Memory B cell (primary cell): ENCODE data around the gene TSC22D1.

Source experiments
- ATAC-seq: fragments of 150-1000 bp; cut with Tn5 transposase; 2 replicates; pipeline ENCODE4 v1.10.0; 2021; ENCODE audit warnings: low read depth, mild to moderate bottlenecking, moderate library complexity
- DNase-seq, 2 donors: peaks; one replicate each; pipeline ENCODE4 v3.0.0; 2022; ENCODE audit warnings: low spot score in 2 of 2
- H3K27ac Mint-ChIP-seq: one replicate; pipeline ENCODE4 v1.8.0; 2022; ENCODE audit warnings: mild to moderate bottlenecking, moderate library complexity, mixed read lengths
- H3K27me3 Mint-ChIP-seq: one replicate; pipeline ENCODE4 v1.8.0; 2022; ENCODE audit warnings: mixed read lengths
- H3K36me3 Mint-ChIP-seq: one replicate; pipeline ENCODE4 v1.8.0; 2022; ENCODE audit warnings: mild to moderate bottlenecking, mixed read lengths
- H3K4me1 Mint-ChIP-seq: one replicate; pipeline ENCODE4 v1.8.0; 2022; ENCODE audit warnings: mixed read lengths
- H3K4me3 Mint-ChIP-seq: one replicate; pipeline ENCODE4 v1.8.0; 2022; ENCODE audit warnings: mild to moderate bottlenecking, moderate library complexity, mixed read lengths
- H3K9me3 Mint-ChIP-seq: one replicate; pipeline ENCODE4 v1.8.0; 2022; ENCODE audit warnings: mixed read lengths

TSC22D1 gene

DNA sequence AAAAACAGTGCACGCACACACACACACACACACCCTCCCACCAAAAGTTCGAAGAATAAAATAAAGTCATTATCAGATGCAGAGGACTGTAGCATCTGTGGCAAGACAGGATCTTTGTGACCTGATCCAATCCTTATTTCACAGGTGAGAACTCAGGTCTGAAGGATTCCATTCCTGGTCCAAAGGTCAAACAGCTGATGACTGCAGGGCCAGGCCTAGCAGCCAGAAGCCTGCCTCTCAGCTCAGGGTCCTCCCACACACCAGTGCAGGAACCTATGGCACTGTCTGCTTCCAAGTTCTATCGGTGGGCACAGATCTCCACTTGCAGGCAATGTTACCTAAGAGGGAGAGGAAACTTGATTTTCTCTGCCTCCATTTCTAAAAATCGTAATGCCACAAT lies 145.0 kb downstream of the TSC22D1 start:
- Mint-ChIP-seq H3K27ac (no peak overlapping the region), H3K4me1 (peaks cover 4% of the 10 kb centered on the region)
- no peak for DNase-seq

DNA sequence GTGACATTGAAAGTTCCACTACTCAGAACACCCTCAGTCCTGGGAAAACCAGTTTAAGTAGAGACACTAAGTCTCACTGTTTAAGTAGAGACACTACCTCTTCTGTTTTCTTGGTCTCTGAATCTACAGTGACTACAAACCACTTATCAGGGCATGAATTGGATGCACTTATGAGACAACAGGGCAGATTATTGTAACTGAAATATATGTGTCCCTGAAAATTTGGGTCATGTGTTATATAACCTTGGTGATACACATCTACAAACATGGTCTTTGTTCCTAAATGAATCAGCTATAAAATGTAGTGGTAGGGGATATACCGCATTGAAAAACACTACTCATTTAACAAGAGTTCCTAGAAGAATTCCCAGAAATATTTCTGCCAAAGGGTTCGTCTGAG lies 146.8 kb downstream of the TSC22D1 start:
- no peaks in the 10 kb centered on the region for H3K9me3 Mint-ChIP-seq

More for the DNA sequence above, 145.0 kb downstream of the TSC22D1 start:
- ATAC-seq = no peak
- Mint-ChIP-seq H3K4me3 (no peak overlapping the region), H3K36me3 (peaks cover 6% of the 10 kb centered on the region), H3K9me3 (no peaks in the 10 kb centered on the region), H3K27me3 (no peaks in the 10 kb centered on the region)

DNA sequence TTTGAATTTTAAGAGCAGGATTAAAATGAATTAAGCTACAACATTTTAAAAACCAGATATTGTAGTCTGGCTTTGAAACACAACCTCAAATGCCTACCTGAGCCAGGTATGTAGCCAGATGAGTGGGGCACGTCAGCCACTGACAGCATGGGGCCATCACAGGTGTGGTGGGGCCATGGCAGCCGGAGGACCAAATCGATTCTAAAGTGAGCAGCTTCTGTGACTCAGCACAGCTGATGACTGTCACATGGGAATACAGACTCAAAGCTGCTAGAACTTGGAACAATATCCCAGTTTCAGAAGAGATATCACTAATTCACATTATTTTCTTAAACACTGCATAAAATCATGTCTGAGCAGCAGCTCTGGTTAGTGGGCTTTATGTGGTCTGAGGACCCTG lies 149.7 kb downstream of the TSC22D1 start:
- Mint-ChIP-seq H3K27me3 (peaks cover 27% of the 10 kb centered on the region), H3K36me3 (no peaks in the 10 kb centered on the region), H3K4me3 (no peak overlapping the region), H3K9me3 (no peaks in the 10 kb centered on the region), H3K4me1 (peaks cover 4% of the 10 kb centered on the region), H3K27ac (no peak overlapping the region)
- no peak for ATAC-seq
- no peak for DNase-seq

More for the DNA sequence above, 146.8 kb downstream of the TSC22D1 start:
- Mint-ChIP-seq H3K4me1 (peaks cover 4% of the 10 kb centered on the region), H3K27me3 (peaks cover 7% of the 10 kb centered on the region), H3K27ac (no peak overlapping the region), H3K4me3 (no peak overlapping the region), H3K36me3 (peaks cover 4% of the 10 kb centered on the region)
- no peak for DNase-seq
- no peak for ATAC-seq

DNA sequence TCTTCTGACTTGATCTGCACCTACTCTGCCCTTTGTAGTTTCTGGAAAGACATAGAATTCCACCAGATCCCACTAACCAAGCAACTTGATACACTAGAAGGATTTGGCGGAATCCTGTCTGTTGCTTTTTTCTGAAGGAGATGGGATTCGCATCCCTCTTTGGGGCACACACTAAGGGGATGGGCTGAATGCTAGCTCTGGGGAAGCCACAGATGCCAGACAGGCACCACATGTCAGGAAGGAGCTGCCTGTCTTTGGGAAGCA lies 150.4 kb downstream of the TSC22D1 start:
- Mint-ChIP-seq H3K27me3 (peaks cover 30% of the 10 kb centered on the region), H3K4me1 (peaks cover 4% of the 10 kb centered on the region), H3K9me3 (no peaks in the 10 kb centered on the region), H3K4me3 (no peak overlapping the region), H3K27ac (no peak overlapping the region), H3K36me3 (no peaks in the 10 kb centered on the region)
- no peak for DNase-seq
- no peak for ATAC-seq

DNA sequence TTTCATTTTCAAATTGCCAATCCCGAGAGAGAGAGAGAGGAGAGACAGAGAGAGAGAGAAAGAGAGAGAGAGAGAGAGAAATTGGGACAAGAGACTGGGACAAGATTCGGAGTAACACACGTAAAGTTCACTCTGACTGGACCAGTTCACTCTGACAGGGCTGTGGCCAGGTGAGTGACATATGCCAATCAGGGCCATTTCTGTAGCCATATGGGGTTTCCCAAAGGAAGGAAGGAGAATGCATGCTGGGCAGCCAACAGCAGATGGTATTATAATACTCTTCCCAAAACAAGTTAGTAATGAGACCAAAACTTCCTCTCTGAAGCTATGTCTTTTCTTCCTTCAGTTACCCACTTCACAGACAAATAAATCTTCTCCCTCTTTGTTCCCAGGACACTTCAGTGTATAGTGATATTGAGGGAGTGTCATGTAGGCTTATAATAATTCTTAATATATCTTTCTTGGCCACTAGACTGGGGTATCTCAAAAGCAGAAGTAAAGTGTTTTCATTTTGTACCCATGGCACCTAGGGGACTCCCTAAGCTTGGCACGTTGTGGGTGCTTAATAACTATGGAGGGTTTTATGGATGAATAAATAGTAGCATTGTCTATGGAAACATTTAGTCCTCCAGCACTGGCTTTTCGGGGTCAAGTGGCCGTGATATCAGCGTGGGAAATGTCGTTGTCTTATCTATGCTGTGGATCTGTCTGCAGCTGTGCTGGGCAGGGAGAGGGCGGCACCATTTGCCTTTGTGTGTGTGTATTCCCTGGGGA lies 150.9 kb downstream of the TSC22D1 start:
- Mint-ChIP-seq H3K9me3 (no peaks in the 10 kb centered on the region), H3K36me3 (no peaks in the 10 kb centered on the region), H3K27ac (no peak overlapping the region), H3K27me3 (peaks cover 30% of the 10 kb centered on the region), H3K4me3 (no peak overlapping the region), H3K4me1 (peaks cover 4% of the 10 kb centered on the region)
- ATAC-seq = peak; percentile 77
- DNase-seq = no peak

DNA sequence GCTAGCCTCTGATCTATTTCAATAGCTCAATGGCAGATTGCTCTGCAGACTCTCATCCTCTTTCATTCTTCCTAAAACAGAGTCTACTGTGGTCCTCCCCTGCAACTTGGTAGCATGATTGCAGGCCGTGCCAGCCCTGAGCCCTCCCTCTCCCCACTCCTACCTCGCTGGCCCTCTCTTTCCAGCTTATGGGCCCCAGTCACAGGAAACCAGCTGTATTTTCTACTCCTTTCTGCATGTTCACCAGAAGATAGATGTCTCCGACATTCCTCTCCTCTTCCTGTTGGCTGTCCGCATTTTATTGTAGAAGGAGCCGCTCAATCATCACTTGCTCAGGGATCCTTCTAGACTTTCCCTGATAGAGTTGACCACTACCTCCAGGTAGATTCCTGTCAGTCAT lies 152.3 kb downstream of the TSC22D1 start:
- DNase-seq (no peak), ATAC-seq (no peak)
- peaks cover 30% of the 10 kb centered on the region for H3K27me3 Mint-ChIP-seq
- no peaks in the 10 kb centered on the region for H3K9me3 Mint-ChIP-seq
- no peak overlapping the region for H3K27ac Mint-ChIP-seq
- no peaks in the 10 kb centered on the region for H3K36me3 Mint-ChIP-seq
- H3K4me3 Mint-ChIP-seq = no peak overlapping the region
- H3K4me1 Mint-ChIP-seq = peaks cover 4% of the 10 kb centered on the region

DNA sequence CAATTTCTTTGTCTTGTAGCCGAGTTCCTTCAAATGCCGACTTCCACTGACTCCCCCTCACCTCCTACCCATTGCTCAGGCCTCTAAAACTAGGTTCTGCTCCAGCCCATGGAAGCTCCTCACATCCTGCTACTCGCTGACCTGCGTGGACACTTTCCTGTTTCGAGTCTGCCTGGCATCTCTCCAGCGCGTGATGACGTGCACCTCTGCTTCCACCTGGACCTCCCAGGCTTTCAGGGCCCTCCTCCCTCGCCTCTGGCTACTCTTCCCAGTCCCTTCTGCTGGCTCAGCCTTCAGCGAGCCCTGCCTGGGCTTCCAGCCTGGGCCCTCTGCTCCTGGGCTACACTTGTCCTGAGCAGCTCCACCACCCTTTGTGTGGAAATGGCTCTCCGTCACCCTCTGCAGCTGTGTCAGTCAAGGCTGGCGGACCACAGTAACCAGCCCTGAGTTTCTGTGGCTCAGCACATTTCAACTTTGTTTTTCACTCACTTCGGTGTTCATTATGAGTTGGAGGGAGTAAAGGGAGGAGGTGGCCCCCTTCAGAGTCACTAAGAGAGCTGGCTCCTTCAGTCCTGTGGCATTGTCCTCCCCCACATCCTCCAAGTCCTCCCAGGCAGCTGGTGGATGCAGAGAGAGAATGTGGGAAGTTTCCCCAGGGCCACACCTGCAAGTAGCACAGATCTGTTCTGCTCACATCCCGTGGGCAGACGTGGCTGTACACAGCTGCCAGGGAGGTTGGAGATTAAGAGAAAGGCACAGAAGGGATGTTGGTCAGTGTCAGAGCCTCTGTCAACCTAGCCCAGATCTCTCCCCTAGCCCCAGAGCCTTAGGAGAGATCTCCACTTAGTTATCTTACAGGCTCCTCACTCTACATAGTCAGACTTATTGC lies 153.1 kb downstream of the TSC22D1 start:
- DNase-seq (no peak), ATAC-seq (no peak)
- Mint-ChIP-seq H3K36me3 (no peaks in the 10 kb centered on the region), H3K27ac (no peak overlapping the region), H3K9me3 (no peaks in the 10 kb centered on the region), H3K4me3 (no peak overlapping the region), H3K4me1 (peaks cover 6% of the 10 kb centered on the region), H3K27me3 (peaks cover 30% of the 10 kb centered on the region)

DNA sequence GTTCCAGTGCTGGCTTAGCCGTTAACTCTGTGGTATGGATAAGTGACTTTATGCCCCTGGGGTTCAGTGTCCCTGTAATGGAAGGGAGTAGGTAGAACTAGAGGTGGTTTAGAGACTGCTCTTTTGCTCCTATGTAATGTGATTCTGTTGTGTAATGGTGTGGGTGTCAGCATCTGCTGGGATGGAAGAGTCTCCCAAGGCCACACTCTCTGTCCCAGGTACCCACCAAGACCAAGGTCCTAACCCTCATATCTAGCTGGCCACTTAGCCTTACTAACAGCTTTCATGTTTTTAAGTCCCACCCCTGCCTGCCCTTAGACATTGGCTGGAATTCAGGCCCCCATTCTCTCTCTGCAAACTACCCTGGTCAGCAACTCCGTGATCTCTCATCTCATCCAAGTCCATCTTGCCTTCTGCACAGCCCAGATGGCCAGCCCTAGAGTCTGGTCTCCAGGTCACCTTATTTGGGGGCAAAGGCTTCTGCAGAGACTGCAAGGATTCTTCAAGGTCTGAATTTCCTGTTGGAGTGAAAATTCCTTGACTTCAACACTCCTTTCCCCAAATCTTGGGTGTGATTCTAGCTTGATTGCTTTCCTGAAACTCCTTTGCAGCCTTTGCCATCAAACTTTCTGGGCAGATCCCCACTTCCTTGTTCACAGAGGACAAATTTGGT lies 154.1 kb downstream of the TSC22D1 start:
- Mint-ChIP-seq H3K4me3 (no peak overlapping the region), H3K9me3 (no peaks in the 10 kb centered on the region), H3K4me1 (peaks cover 8% of the 10 kb centered on the region), H3K27me3 (peaks cover 30% of the 10 kb centered on the region), H3K36me3 (no peaks in the 10 kb centered on the region), H3K27ac (no peak overlapping the region)
- ATAC-seq = no peak
- DNase-seq = no peak

DNA sequence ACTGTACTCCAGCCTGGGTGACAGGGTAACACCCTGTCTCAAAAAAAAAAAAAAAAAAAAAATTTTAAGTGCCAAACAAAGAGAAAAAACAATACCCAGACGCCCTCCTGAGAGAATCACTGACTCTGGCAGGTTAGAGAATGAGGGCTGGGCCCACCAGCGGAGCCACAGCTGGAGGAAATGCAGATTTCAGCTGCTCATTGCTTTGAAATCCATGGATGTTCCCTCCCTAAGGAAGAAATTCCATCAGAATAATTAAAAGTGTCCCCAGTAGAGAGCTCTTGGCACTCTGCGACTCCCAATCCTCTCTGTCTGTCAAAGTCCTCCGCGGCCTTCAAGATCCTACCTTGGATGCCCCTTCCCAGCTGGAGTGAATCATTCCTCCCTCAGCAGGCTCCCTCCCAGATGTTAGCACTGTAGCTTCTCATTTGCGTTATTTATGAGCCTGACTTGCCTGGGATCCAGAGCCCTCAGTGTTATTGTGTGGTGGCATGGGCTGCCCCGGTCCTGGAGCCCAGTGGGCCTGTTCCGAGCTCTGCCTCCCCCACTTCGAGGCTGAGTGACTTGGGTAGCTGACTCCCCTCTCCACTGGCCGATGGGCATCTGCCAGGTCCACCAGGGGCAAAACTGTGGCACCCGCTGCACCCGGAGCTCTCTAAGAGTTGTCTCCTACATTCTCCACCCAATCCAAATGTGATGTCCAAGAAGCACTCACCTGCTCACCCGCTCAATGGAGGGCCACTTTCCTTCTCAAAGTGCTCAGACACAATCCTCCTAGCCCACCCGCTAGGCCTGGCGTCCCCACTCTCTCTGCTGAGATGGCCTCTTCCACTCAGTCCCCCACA lies 155.5 kb downstream of the TSC22D1 start:
- Mint-ChIP-seq H3K27me3 (peaks cover 30% of the 10 kb centered on the region), H3K4me3 (no peak overlapping the region), H3K27ac (no peak overlapping the region), H3K36me3 (no peaks in the 10 kb centered on the region), H3K9me3 (no peaks in the 10 kb centered on the region), H3K4me1 (peaks cover 11% of the 10 kb centered on the region)
- ATAC-seq (no peak), DNase-seq (no peak)

DNA sequence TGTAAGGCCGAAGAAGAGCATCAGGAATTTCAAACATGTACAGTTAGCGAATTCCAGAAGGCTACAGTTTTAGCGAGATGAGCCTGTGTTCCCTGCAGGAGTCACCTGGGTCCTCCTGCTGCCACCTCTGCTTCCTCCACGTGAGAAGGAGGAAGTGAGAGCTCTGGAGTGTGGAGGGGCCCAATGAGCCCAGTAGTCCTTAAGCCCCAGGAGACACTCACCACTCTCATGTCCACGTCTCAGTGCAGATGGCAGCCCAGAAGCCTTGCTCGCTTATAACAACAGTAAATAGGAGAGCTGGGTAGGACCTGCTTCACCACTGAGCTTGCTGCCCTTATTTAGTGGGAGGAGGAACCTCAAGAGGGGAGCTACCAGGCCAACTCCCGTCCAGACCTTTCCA lies 158.3 kb downstream of the TSC22D1 start:
- peaks cover 18% of the 10 kb centered on the region for H3K27me3 Mint-ChIP-seq
- ATAC-seq = peak; percentile 47
- DNase-seq = no peak
- H3K27ac Mint-ChIP-seq = no peak overlapping the region
- H3K4me1 Mint-ChIP-seq = peaks cover 9% of the 10 kb centered on the region
- no peaks in the 10 kb centered on the region for H3K9me3 Mint-ChIP-seq
- H3K36me3 Mint-ChIP-seq = no peaks in the 10 kb centered on the region
- H3K4me3 Mint-ChIP-seq = no peak overlapping the region

DNA sequence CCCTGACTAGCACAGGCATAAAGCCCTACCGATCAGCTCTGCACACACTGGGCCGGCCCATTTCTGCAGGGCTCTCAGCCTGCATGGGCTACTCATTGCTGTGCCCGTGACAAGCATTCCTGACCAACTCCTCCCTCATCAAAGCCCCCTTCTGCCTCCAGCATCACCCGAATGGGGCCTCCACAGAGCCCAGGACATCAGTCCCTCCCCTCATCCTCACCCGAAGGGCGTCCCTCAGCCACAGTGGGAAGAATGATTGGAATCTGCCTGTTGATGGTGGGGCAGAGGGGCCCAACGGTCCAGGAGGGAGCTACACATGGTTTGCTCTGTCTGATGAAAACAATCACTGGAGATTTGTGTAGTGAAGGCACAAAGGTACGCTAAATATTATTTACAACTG lies 158.7 kb downstream of the TSC22D1 start:
- no peak overlapping the region for H3K4me3 Mint-ChIP-seq
- peaks cover 14% of the 10 kb centered on the region for H3K27me3 Mint-ChIP-seq
- no peak overlapping the region for H3K27ac Mint-ChIP-seq
- no peaks in the 10 kb centered on the region for H3K9me3 Mint-ChIP-seq
- H3K4me1 Mint-ChIP-seq = peaks cover 9% of the 10 kb centered on the region
- H3K36me3 Mint-ChIP-seq = no peaks in the 10 kb centered on the region
- ATAC-seq (no peak), DNase-seq (no peak)

DNA sequence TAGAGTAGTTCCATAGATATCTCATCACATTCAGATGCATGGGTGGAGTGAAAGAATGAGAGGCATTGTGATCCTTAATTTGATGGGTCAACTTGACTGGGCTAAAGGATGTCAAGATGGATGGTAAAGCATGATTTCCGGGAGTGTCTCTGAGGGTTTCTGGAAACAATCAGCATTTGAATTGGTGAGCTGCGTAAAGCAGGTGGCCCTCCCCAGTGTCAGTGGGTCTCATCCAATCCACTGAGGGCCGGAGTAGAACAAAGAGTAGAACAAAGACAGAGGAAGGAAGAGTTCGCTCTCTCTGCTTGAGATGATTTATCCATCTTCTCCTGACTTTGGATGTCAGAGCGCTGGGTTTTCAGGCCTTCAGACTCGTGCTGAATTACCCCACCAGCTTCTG lies 159.4 kb downstream of the TSC22D1 start:
- DNase-seq = no peak
- no peak for ATAC-seq
- H3K9me3 Mint-ChIP-seq = no peaks in the 10 kb centered on the region
- no peak overlapping the region for H3K4me3 Mint-ChIP-seq
- H3K27ac Mint-ChIP-seq = no peak overlapping the region
- no peaks in the 10 kb centered on the region for H3K36me3 Mint-ChIP-seq
- H3K4me1 Mint-ChIP-seq = peaks cover 9% of the 10 kb centered on the region
- peaks cover 10% of the 10 kb centered on the region for H3K27me3 Mint-ChIP-seq

DNA sequence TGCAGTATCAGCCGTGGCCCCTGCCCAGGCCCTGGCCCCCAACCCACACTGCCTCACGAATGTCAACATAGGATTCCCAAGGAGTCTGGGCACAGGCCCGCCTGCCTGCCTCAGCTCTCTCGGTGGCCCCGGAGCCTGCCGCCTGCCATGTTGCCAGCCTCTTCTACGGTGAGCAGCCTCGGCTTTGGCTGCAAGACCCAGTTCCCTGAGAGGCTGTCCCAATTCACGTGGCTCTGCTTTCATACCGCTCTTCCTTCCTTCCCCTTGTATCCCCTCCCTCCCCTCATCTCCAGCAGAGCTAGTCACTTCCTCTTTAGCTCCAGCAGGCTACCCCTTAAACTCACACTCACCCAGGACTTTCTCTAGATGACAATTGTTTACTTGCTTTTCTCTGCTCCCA lies 159.8 kb downstream of the TSC22D1 start:
- Mint-ChIP-seq H3K27ac (no peak overlapping the region), H3K4me3 (no peak overlapping the region), H3K36me3 (no peaks in the 10 kb centered on the region), H3K27me3 (peaks cover 10% of the 10 kb centered on the region), H3K9me3 (no peaks in the 10 kb centered on the region), H3K4me1 (peaks cover 9% of the 10 kb centered on the region)
- no peak for DNase-seq
- ATAC-seq = no peak
